ENCODE measurements around the gene CROT.

The CROT gene

DNA sequence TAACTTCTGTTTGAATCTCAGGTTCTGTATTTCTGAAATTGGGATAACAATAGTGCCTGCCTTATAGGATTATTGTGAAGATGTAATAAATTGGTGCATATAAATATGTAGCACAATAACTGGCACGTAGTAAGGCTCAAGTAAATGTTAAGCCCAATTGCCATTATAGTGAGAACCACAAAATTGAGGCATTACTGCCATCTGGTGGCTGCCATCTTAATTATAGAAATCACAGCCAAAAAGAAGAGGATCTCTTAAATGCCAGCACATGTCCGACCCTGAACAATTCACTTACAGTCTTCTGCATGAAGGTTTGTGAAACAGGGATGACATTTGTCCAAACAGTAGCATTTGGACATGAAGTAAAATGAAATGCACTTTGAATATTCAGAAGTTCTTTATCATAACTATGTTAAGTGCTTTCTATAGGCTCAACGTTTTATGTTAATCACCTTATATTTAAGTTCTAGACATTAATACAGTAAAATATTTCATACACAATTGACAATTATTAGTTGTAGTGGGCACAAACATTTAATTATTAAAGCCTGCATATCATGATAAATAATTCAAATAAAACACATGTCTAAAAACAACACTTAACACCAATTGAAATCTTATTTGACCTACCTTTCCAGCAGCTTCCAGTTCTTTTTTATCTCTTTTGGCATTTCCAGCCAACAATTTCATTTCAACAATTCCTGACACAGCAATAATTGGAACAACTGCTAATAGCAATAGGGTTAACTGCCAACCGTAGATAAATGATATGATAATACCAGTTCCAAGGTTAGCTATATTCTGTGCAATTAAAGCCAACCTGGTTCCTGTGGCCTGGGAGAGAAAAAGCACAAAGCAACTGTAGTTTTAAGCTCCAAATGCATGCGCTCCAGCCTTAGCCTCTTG lies 71.5 kb downstream of the CROT start:
- peak; percentile 10 for DNase-seq

GRCh38 chr7:87420173-87420572 lies 74.7 kb downstream of the CROT start:
- DNase-seq: no peak

DNA sequence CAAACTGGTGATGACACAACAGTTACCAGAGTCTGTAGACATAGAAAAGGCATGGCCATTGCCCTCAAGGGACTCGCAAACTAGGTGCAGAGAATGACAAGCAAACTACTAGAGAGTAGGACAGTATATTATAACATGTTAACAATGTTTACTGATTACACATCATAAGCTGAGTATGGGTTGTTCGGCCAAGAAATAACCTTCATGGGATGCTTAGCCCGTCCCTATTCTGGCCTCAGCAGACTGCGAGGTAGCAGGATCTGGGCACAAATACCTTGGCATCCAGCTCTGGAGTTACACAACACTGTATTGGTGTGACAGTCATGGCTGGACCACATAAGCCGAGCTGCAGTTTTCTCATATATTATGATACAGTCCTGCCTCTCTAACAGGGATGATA lies 78.6 kb downstream of the CROT start:
- DNase-seq: no peak

GRCh38 chr7:87426160-87426559 lies 80.7 kb downstream of the CROT start:
- no peak for DNase-seq

GRCh38 chr7:87427288-87427687 lies 81.8 kb downstream of the CROT start:
- DNase-seq: no peak

DNA sequence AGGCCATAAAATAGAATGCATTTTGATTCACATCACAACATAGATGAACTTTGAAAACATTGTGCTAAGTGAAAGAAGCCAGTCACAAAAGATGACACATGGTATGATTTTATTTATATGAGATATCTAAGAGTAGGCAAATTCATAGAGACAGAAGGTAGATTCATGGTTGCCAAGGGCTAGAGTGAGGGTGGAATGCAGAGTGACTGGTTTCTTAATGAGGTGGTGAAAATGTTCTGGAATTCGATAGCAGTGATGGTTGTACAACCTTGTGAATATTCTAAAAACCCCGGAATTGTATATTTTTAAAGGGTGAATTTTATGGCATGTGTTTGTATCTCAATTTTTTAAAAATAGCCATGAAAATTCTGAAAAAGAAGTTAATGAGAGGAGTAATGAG lies 87.1 kb downstream of the CROT start:
- DNase-seq: no peak

DNA sequence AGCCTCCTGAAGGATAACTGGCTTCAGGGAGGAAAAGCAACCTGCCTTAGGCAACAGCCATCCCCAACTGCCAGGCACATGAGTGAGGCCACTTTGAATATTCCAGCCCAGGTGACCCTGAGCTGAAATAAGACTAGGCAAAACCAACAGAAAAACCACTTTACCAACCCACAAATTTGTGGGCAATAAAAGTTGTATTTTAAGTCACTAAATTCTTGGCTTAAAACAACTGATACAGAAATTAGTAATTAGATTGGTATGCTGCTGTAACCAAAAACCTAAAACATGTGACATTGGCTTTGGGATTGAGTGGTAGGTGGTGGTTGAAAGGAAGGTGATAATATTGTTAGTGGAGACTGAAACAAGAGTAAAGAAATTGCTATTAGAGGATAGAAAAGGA lies 90.1 kb downstream of the CROT start:
- DNase-seq: no peak

DNA sequence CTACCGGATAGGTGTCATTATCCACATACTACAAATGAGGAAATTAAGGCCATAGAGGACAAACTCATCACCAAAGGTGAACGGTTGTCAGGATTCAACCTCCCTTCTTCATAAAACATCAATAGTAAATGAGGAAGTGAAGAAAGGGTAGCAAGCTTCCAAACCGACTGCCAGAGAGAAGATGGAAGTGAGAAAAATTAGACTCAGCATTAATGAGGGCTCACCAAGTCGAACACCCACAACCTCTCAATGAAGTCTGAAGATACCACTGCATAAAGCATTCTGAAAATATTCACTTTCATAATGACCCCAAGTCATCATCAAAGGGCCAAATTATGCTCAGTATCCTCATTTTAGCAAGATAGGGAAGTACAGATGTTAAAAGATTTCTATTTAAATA lies 100.4 kb downstream of the CROT start:
- DNase-seq: no peak

DNA sequence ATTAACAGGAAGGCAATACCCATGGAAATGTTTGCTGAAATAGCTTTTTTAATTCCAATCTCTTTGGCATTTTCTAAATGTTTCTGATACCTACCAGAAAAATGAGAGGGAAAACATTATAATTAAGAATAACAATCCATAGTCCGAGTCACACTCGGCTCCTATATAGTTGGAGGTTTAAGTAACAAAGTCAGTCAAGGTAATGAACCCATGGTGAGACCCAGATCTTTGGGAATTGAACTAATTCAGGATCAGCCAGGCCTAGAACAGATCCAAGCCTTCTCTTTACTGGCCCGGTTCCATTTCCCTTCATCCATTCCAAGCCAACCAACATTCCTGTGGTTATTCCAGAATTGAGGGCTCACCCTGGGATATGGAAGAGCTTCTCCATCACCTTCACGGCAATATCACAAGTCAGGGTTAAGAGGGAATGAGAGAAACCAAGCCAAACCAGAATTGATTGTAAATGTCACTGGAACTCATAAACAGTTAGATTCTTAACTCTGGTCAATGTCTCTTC lies 101.7 kb downstream of the CROT start:
- no peak for DNase-seq

GRCh38 chr7:87448388-87448787 lies 102.9 kb downstream of the CROT start:
- DNase-seq: no peak

All from NCI-H774 (cell line).